ENCODE data around the gene ZIK1. TPM values are rescaled to one million over a fixed set of nuclear protein-coding genes. Genes with fewer than 3 reads are reported as not detected.

ZIK1 gene
- polyA plus RNA-seq, 1 donor: 8.7 TPM

DNA sequence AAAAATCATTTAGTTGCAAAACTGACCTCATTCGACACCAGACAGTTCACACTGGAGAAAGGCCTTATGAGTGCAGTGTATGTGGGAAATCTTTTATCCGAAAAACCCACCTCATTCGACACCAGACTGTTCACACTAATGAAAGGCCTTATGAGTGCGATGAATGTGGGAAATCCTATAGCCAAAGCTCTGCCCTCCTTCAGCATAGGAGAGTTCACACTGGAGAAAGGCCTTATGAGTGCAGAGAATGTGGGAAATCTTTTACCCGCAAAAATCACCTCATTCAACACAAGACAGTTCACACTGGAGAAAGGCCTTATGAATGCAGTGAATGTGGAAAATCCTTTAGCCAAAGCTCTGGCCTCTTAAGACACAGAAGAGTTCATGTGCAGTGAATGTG is 23.0 kb downstream of the ZIK1 start:
- Histone ChIP-seq H3K36me3 (ENCODE audit: control insufficient read depth, insufficient read depth, low read length) (peaks cover 24% of the 10 kb centered on the region), H3K9me3 (ENCODE audit: control insufficient read depth, low read depth, low read length) (peaks cover 10% of the 10 kb centered on the region), H3K27ac (ENCODE audit: low read length) (no peak overlapping the region), H3K4me3 (ENCODE audit: low read length) (no peak overlapping the region), H3K27me3 (ENCODE audit: control insufficient read depth, insufficient read depth, low read length) (no peaks in the 10 kb centered on the region), H3K4me1 (ENCODE audit: control insufficient read depth, insufficient read depth, low read length) (no peaks in the 10 kb centered on the region)
- no CpG with 5 or more reads among the region's 5 CpGs for WGBS (ENCODE audit: insufficient coverage, low lambda C conversion rate)
- DNase-seq: no peak

DNA sequence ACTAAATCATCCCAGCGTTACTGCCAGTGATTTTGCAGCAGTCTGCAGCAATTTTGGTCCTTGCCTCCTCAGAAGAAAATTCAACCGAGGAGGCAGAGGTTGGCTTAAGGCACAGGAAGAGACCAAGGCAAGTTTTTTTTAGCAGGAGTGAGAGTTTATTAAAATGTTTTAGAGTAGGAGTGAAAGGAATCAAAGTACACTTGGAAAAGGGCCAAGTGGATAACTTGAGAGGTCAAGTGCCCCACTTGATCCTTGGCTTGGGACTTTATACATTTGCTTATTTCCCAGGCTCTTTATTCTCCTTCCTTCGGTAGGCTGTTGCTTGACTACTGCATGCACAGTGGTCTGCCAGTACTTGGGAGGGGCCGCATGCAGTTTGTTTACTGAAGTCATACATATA is 27.2 kb downstream of the ZIK1 start:
- peaks cover 22% of the 10 kb centered on the region for H3K9me3 ChIP-seq (ENCODE audit: control insufficient read depth, low read depth, low read length)

DNA sequence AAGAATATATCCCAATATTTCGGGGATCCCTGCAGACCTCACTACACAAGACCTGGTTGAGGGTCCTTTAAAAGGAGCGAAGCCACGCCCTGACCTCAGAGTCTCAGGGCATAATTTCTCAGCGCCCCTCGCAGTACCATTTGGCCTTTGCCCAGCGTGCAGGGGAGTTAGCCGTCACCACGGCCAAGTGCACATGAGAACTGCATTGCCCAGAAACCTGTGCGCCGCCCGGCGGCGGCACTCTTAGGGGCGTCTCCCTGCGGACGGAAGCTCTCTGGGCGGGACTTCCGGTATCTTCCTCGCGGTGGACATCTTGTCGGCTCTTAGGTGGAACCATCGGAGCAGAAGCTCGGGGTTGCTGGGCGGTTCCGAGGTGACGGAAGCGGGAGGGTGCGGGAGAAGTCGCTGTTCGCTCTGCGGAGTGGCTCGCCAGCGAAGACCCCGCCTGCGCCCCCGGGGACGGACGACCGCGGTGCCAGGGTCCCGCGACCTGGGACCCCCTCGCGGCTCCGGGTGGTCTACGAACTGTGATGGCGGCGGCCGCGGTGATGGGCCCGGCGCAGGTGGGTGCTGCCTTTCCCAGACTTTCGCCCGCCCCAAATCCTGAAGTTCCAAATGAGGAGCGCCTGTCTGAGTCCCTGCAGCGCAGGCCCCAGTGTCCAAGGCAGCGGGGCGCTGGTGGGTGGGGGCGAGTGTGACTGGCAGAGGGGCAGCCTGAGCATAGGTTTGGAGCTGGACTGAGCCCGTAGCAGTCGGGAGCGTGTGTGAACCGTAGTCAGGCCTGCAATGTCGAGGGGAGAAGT is 30.2 kb downstream of the ZIK1 start, which contains the start of gene ZNF134:
Gene ZNF134, plus strand, starts transcription at position 302 of the 803 bp plus-strand sequence. CDS start 5,227 bp downstream, outside the sequence.
- peak; percentile 93 to 94 for DNase-seq
- peaks cover 40% of the 10 kb centered on the region for H3K9me3 ChIP-seq (ENCODE audit: control insufficient read depth, low read depth, low read length)
- no CpG with 5 or more reads among the region's 64 CpGs for WGBS (ENCODE audit: insufficient coverage, low lambda C conversion rate)

More for the DNA sequence above, 27.2 kb downstream of the ZIK1 start:
- Histone ChIP-seq H3K4me1 (ENCODE audit: control insufficient read depth, insufficient read depth, low read length) (no peaks in the 10 kb centered on the region), H3K27ac (ENCODE audit: low read length) (no peak overlapping the region), H3K36me3 (ENCODE audit: control insufficient read depth, insufficient read depth, low read length) (peaks cover 12% of the 10 kb centered on the region), H3K27me3 (ENCODE audit: control insufficient read depth, insufficient read depth, low read length) (no peaks in the 10 kb centered on the region), H3K4me3 (ENCODE audit: low read length) (no peak overlapping the region)
- WGBS (ENCODE audit: insufficient coverage, low lambda C conversion rate): no CpG with 5 or more reads among the region's 4 CpGs
- no peak for DNase-seq

DNA sequence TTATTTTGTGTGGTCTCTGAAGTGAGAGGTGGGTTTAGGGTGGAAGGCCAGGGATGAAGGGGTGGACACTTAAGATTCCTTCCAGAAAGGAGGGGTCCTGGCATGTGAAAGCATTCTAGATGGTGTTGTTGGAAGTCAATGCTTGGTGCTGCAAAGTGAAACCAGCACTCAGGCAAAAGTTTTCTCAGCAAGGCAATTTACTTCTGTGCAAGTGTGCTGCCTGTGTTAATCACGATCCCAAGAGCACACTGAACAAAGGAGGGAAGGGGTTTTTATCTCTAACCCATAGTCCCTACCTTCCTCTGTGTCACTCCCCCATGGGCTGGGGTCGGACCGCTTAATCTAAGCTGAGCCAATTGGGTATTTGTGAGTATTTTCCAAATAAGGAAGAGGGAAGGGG is 31.4 kb downstream of the ZIK1 start:
- no peak for DNase-seq
- Histone ChIP-seq H3K4me1 (ENCODE audit: control insufficient read depth, insufficient read depth, low read length) (no peaks in the 10 kb centered on the region), H3K9me3 (ENCODE audit: control insufficient read depth, low read depth, low read length) (peaks cover 46% of the 10 kb centered on the region), H3K36me3 (ENCODE audit: control insufficient read depth, insufficient read depth, low read length) (peaks cover 49% of the 10 kb centered on the region), H3K27me3 (ENCODE audit: control insufficient read depth, insufficient read depth, low read length) (no peaks in the 10 kb centered on the region), H3K4me3 (ENCODE audit: low read length) (no peak overlapping the region), H3K27ac (ENCODE audit: low read length) (no peak overlapping the region)
- no CpG with 5 or more reads among the region's 3 CpGs for WGBS (ENCODE audit: insufficient coverage, low lambda C conversion rate)

More for the DNA sequence above, 30.2 kb downstream of the ZIK1 start, which contains the start of gene ZNF134:
- H3K36me3 ChIP-seq (ENCODE audit: control insufficient read depth, insufficient read depth, low read length): peaks cover 37% of the 10 kb centered on the region
- peak within 1 kb of the TSS; percentile 97 for H3K4me3 ChIP-seq (ENCODE audit: low read length)
- H3K4me1 ChIP-seq (ENCODE audit: control insufficient read depth, insufficient read depth, low read length): no peaks in the 10 kb centered on the region
- H3K27ac ChIP-seq (ENCODE audit: low read length): peak within 1 kb of the TSS; percentile 39
- no peaks in the 10 kb centered on the region for H3K27me3 ChIP-seq (ENCODE audit: control insufficient read depth, insufficient read depth, low read length)

DNA sequence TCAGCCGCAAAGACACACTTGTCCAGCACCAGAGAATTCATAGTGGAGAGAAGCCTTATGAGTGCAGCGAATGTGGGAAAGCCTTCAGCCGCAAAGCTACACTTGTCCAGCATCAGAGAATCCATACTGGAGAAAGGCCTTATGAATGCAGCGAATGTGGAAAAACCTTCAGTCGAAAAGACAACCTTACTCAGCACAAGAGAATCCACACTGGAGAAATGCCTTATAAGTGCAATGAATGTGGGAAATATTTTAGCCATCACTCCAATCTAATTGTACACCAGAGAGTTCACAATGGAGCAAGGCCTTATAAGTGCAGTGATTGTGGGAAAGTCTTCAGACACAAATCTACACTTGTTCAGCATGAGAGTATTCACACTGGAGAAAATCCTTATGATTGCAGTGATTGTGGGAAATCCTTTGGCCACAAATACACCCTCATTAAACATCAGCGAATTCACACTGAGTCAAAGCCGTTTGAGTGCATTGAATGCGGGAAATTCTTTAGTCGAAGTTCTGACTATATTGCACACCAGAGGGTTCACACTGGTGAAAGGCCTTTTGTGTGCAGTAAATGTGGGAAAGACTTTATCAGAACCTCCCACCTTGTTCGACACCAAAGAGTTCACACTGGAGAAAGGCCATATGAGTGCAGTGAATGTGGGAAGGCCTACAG is 36.9 kb downstream of the ZIK1 start:
- peaks cover 71% of the 10 kb centered on the region for H3K9me3 ChIP-seq (ENCODE audit: control insufficient read depth, low read depth, low read length)
- H3K4me1 ChIP-seq (ENCODE audit: control insufficient read depth, insufficient read depth, low read length): no peaks in the 10 kb centered on the region
- no peak for DNase-seq
- no peaks in the 10 kb centered on the region for H3K27me3 ChIP-seq (ENCODE audit: control insufficient read depth, insufficient read depth, low read length)
- H3K27ac ChIP-seq (ENCODE audit: low read length): no peak overlapping the region
- H3K36me3 ChIP-seq (ENCODE audit: control insufficient read depth, insufficient read depth, low read length): peaks cover 75% of the 10 kb centered on the region
- 100% methylated on average over 2 of the region's 10 CpGs for WGBS (ENCODE audit: insufficient coverage, low lambda C conversion rate)
- no peak overlapping the region for H3K4me3 ChIP-seq (ENCODE audit: low read length)

DNA sequence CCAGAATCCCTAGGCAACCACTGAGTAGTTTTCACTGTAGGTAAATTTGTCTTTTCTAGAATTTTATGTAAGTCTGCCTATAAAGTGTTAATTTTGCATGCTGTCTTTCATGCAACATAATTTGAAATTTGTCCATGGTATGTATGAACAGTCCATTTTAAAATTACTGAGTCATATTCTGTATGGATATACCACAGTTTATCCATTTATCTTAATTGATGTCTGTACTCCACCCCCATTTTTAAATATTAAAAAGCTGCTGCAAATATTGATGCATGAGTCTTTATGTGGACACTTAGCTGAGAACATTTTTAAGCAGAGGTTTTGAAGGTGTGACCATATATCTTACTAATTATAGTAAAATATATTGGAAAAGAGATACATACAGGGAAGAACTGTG is 39.1 kb downstream of the ZIK1 start:
- no peaks in the 10 kb centered on the region for H3K27me3 ChIP-seq (ENCODE audit: control insufficient read depth, insufficient read depth, low read length)
- no peaks in the 10 kb centered on the region for H3K4me1 ChIP-seq (ENCODE audit: control insufficient read depth, insufficient read depth, low read length)
- H3K9me3 ChIP-seq (ENCODE audit: control insufficient read depth, low read depth, low read length): peaks cover 60% of the 10 kb centered on the region
- no peak for DNase-seq
- H3K4me3 ChIP-seq (ENCODE audit: low read length): no peak overlapping the region
- peaks cover 54% of the 10 kb centered on the region for H3K36me3 ChIP-seq (ENCODE audit: control insufficient read depth, insufficient read depth, low read length)
- H3K27ac ChIP-seq (ENCODE audit: low read length): no peak overlapping the region

DNA sequence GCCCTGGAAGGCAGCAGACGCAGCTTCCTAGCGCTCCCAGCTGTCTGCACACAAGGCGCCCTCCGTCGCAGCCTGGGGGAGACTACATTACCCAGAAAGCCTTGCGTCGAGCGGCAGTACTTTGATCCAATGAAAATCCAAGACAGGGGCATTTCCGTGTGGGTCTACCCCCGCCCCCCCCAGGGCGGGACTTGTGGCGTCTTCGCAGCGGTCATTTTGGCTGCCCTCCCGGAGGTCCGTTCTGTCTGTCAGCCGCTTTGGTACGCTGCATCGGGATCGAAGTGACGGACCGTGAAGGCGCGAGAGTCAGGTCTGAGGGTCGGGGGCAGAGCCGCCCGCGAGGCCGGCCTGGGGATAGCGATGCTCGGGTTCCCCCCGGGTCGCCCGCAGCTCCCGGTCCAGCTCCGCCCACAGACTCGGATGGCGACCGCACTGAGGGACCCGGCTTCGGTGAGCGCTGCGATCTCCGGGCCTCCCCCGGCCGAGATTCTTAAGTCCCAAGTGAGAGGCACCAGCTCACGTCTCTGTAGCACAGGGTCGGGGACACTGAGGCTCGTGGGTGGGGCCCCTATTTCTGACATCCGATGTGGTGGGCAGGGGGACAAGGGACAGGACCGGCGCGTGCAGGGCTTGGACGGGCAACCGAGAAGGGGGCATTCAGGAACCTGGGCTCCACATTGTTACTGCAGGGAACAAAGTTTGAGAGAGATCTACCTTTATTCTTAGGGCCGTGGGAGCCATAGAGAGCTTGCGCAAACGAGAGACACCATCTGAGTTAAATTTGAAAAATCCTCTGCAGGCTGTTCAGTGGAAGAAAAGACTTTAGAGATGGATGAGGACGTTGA is 49.3 kb downstream of the ZIK1 start, which contains the start of gene ZNF211:
Gene ZNF211, plus strand, starts transcription at position 182 of the 845 bp plus-strand sequence. Its CDS starts 179 bp downstream, at position 361.
- H3K36me3 ChIP-seq (ENCODE audit: control insufficient read depth, insufficient read depth, low read length): peaks cover 16% of the 10 kb centered on the region
- H3K4me3 ChIP-seq (ENCODE audit: low read length): peak within 1 kb of the TSS; percentile 97
- H3K27me3 ChIP-seq (ENCODE audit: control insufficient read depth, insufficient read depth, low read length): no peaks in the 10 kb centered on the region
- peaks cover 4% of the 10 kb centered on the region for H3K4me1 ChIP-seq (ENCODE audit: control insufficient read depth, insufficient read depth, low read length)
- H3K9me3 ChIP-seq (ENCODE audit: control insufficient read depth, low read depth, low read length): peaks cover 19% of the 10 kb centered on the region
- peak within 1 kb of the TSS; percentile 55 for H3K27ac ChIP-seq (ENCODE audit: low read length)
- 0% methylated on average over 1 of the region's 59 CpGs for WGBS (ENCODE audit: insufficient coverage, low lambda C conversion rate)
- peak; percentile 94 to 96 for DNase-seq

DNA sequence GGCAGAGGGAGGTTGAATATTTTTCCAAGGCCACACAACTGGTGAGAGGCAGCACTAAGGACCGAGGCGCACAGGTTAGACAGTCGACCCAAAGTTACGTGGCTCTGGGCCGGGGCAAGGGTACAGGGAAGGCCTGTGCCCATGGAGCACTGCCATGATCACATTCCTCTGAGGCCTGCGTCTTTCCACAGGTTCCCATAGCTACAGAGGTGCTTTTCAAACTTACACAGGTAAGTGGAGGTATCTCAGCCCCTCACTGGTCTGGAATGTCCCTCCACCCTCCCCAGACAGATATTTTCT is 49.8 kb downstream of the ZIK1 start:
- H3K4me1 ChIP-seq (ENCODE audit: control insufficient read depth, insufficient read depth, low read length): peaks cover 4% of the 10 kb centered on the region
- H3K27ac ChIP-seq (ENCODE audit: low read length): no peak overlapping the region
- no CpG with 5 or more reads among the region's 6 CpGs for WGBS (ENCODE audit: insufficient coverage, low lambda C conversion rate)
- H3K9me3 ChIP-seq (ENCODE audit: control insufficient read depth, low read depth, low read length): peaks cover 20% of the 10 kb centered on the region
- H3K36me3 ChIP-seq (ENCODE audit: control insufficient read depth, insufficient read depth, low read length): peaks cover 18% of the 10 kb centered on the region
- no peaks in the 10 kb centered on the region for H3K27me3 ChIP-seq (ENCODE audit: control insufficient read depth, insufficient read depth, low read length)
- H3K4me3 ChIP-seq (ENCODE audit: low read length): peak overlapping the region; percentile 97
- DNase-seq: no peak

DNA sequence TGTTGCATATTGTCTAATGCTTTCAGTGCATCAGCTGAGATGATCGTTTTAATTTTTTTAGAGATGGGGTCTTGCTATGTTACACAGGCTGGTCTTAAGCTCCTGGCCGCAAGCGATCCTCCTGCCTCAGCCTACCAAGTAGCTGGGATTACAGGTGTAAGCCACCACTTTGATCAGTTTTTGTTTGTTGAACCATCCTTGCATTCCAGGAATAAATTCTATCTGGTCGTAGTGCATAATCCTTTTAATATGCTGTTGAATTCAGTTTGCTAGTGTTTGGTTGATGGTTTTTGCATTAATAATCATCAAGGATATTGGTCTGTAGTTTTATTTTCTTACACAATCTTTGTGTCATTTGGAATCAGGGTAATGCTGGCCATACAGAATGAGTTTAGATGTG is 53.4 kb downstream of the ZIK1 start:
- H3K36me3 ChIP-seq (ENCODE audit: control insufficient read depth, insufficient read depth, low read length): peaks cover 51% of the 10 kb centered on the region

DNA sequence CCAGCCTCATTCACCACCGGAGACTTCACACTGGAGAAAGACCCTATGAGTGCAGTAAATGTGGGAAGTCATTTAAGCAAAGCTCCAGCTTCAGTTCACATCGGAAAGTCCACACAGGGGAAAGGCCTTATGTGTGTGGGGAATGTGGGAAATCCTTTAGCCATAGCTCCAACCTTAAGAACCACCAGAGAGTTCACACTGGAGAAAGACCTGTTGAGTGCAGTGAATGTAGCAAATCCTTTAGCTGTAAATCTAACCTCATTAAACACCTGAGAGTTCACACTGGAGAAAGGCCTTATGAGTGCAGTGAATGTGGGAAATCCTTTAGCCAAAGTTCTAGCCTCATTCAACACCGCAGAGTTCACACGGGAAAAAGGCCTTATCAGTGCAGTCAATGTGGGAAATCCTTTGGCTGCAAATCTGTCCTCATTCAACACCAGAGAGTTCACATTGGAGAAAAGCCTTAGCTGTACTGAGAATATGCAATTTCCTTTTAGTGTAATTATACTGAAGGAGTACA is 57.8 kb downstream of the ZIK1 start:
- peaks cover 49% of the 10 kb centered on the region for H3K36me3 ChIP-seq (ENCODE audit: control insufficient read depth, insufficient read depth, low read length)
- DNase-seq: no peak
- no peak overlapping the region for H3K4me3 ChIP-seq (ENCODE audit: low read length)
- 100% methylated on average over 1 of the region's 4 CpGs for WGBS (ENCODE audit: insufficient coverage, low lambda C conversion rate)
- peaks cover 54% of the 10 kb centered on the region for H3K9me3 ChIP-seq (ENCODE audit: control insufficient read depth, low read depth, low read length)
- no peaks in the 10 kb centered on the region for H3K27me3 ChIP-seq (ENCODE audit: control insufficient read depth, insufficient read depth, low read length)
- no peak overlapping the region for H3K27ac ChIP-seq (ENCODE audit: low read length)
- H3K4me1 ChIP-seq (ENCODE audit: control insufficient read depth, insufficient read depth, low read length): no peaks in the 10 kb centered on the region

More for the DNA sequence above, 53.4 kb downstream of the ZIK1 start:
- Histone ChIP-seq H3K9me3 (ENCODE audit: control insufficient read depth, low read depth, low read length) (peaks cover 44% of the 10 kb centered on the region), H3K27ac (ENCODE audit: low read length) (no peak overlapping the region), H3K4me3 (ENCODE audit: low read length) (no peak overlapping the region), H3K27me3 (ENCODE audit: control insufficient read depth, insufficient read depth, low read length) (no peaks in the 10 kb centered on the region), H3K4me1 (ENCODE audit: control insufficient read depth, insufficient read depth, low read length) (peaks cover 4% of the 10 kb centered on the region)
- no peak for DNase-seq
- WGBS (ENCODE audit: insufficient coverage, low lambda C conversion rate): no CpG with 5 or more reads among the region's 4 CpGs
